ENCODE results near the gene MAGI2. TPM values are rescaled to one million over a fixed set of nuclear protein-coding genes. Genes with fewer than 3 reads are reported as not detected.

The MAGI2 gene
- total and polyA plus RNA-seq, 2 of the 13 experiments (the other 11 are each of a cell fraction or from before 2014, with no cell fraction given) = 1.5 to 3.8 TPM

- no peak for TF ChIP-seq ZNF207 (IDR thresholded peaks at IDR 0.05; ENCODE audit: borderline replicate concordance)
- TF ChIP-seq SETDB1 (CRISPR knock-in tag; IDR thresholded peaks at IDR 0.05; ENCODE audit: borderline replicate concordance) = no peak
- TF ChIP-seq MLLT10 (CRISPR knock-in tag; IDR thresholded peaks at IDR 0.05) = no peak
- peak; percentile 24; the same call in 1 of the 2 replicates for TF ChIP-seq FOXO1 (CRISPR knock-in tag; IDR thresholded peaks at IDR 0.05)
- TF ChIP-seq BCL6 (CRISPR knock-in tag; IDR thresholded peaks at IDR 0.05) = peak; percentile 31; the same call in 1 of the 2 replicates
- no peak for TF ChIP-seq CEBPG (CRISPR knock-in tag; IDR thresholded peaks at IDR 0.05)
- TF ChIP-seq PHB2 (IDR thresholded peaks at IDR 0.05; ENCODE audit: partially characterized antibody) = no peak
- 0 out of 2 replicates have a peak, but pooled peaks have one; percentile 23 for TF ChIP-seq TARDBP (CRISPR knock-in tag; IDR thresholded peaks at IDR 0.05)
- no peak for TF ChIP-seq ZNF720 (CRISPR knock-in tag; IDR thresholded peaks at IDR 0.05)
- no peak for TF ChIP-seq ZNF75D (CRISPR knock-in tag; IDR thresholded peaks at IDR 0.05; ENCODE audit: borderline replicate concordance)
- TF ChIP-seq NCOA2 (CRISPR knock-in tag; IDR thresholded peaks at IDR 0.05) = peak; percentile 47
- no peak for TF ChIP-seq SOX13 (IDR thresholded peaks at IDR 0.05)
- peak in 1 of 2 experiments; percentile 71; a peak in 1 of 4 replicates for TF ChIP-seq SOX13 (CRISPR knock-in tag; conservative IDR thresholded peaks at IDR 0.05 in 1 of 2, IDR thresholded peaks at IDR 0.05 in 1 of 2)
- peak; percentile 88 for TF ChIP-seq ZNF644 (CRISPR knock-in tag; IDR thresholded peaks at IDR 0.05; ENCODE audit: low read depth)
- TF ChIP-seq ZNF678 (CRISPR knock-in tag; IDR thresholded peaks at IDR 0.05) = no peak
- no peak for TF ChIP-seq NR2F6 (IDR thresholded peaks at IDR 0.05)
- TF ChIP-seq NR2F6 (CRISPR knock-in tag; IDR thresholded peaks at IDR 0.05) = 0 out of 2 replicates have a peak, but pooled peaks have one; percentile 9
- TF ChIP-seq ZNF431 (CRISPR knock-in tag; IDR thresholded peaks at IDR 0.05; ENCODE audit: borderline replicate concordance, low read depth) = no peak
- no peak for TF ChIP-seq THYN1 (CRISPR knock-in tag; IDR thresholded peaks at IDR 0.05; ENCODE audit: borderline replicate concordance, low read depth)
- TF ChIP-seq ZMYM4 (CRISPR knock-in tag; IDR thresholded peaks at IDR 0.05) = 0 out of 2 replicates have a peak, but pooled peaks have one; percentile 42
- no peak for TF ChIP-seq TOPORS (CRISPR knock-in tag; IDR thresholded peaks at IDR 0.05)
- no peak for TF ChIP-seq NFKB2 (CRISPR knock-in tag; IDR thresholded peaks at IDR 0.05; ENCODE audit: borderline replicate concordance)
- no peak for TF ChIP-seq ZNF34 (CRISPR knock-in tag; IDR thresholded peaks at IDR 0.05; ENCODE audit: borderline replicate concordance)
- no peak for TF ChIP-seq MAF1 (CRISPR knock-in tag; IDR thresholded peaks at IDR 0.05; ENCODE audit: borderline replicate concordance)
- peak; percentile 85 for TF ChIP-seq HNF4A (CRISPR knock-in tag; IDR thresholded peaks at IDR 0.05)
- TF ChIP-seq POLR2A (IDR thresholded peaks at IDR 0.05; ENCODE audit: insufficient read depth in 1 of 2, low read depth in 2 of 2, low read length in 2 of 2) = no peak
- TF ChIP-seq TOE1 (CRISPR knock-in tag; IDR thresholded peaks at IDR 0.05) = no peak
- peak; percentile 42; the same call in 1 of the 2 replicates for TF ChIP-seq FOXP4 (CRISPR knock-in tag; IDR thresholded peaks at IDR 0.05)
- TF ChIP-seq SAP130 (CRISPR knock-in tag; IDR thresholded peaks at IDR 0.05; ENCODE audit: low read depth) = no peak
- TF ChIP-seq HOXA7 (CRISPR knock-in tag; IDR thresholded peaks at IDR 0.05) = no peak
- TF ChIP-seq ZNF124 (CRISPR knock-in tag; IDR thresholded peaks at IDR 0.05) = no peak
- no peak for TF ChIP-seq MBD4 (IDR thresholded peaks at IDR 0.05; ENCODE audit: borderline replicate concordance, low read length)
- TF ChIP-seq MED1 (CRISPR knock-in tag; IDR thresholded peaks at IDR 0.05) = 0 out of 2 replicates have a peak, but pooled peaks have one; percentile 24
- no peak for TF ChIP-seq ZNF224 (CRISPR knock-in tag; IDR thresholded peaks at IDR 0.05)
- TF ChIP-seq NR0B2 (CRISPR knock-in tag; IDR thresholded peaks at IDR 0.05) = no peak
Observed at GRCh38 chr7:79434867-79435266, 18.6 kb downstream of the MAGI2 start (continued).
